HepG2 (cell line): ENCODE data around the gene SRSF10. TPM values are rescaled to one million over a fixed set of nuclear protein-coding genes. Genes with fewer than 3 reads are reported as not detected.

Source experiments
- CBX5 ChIP-seq: sonication (generic); formaldehyde crosslinking; IDR thresholded peaks from 2 replicates; pipeline ENCODE4 v1.4.0; 2020; ENCODE audit warnings: missing genetic modification reagents, borderline replicate concordance
- FOXK1 ChIP-seq: sonication (generic); formaldehyde crosslinking; IDR thresholded peaks from 2 replicates; pipeline ENCODE4 v1.4.0; 2020; ENCODE audit warnings: low read depth, missing genetic modification reagents, borderline replicate concordance
- HOMEZ ChIP-seq: IDR thresholded peaks from 2 replicates; pipeline ENCODE4 v1.6.1; 2016; ENCODE audit warnings: low read depth
- KLF11 ChIP-seq: IDR thresholded peaks from 2 replicates; pipeline ENCODE4 v1.6.1; 2016; ENCODE audit warnings: missing compliant biosample characterization
- KLF13 ChIP-seq: sonication (generic); formaldehyde crosslinking; IDR thresholded peaks from 2 replicates; pipeline ENCODE4 v1.4.0; 2020; ENCODE audit warnings: mild to moderate bottlenecking, missing genetic modification reagents
- LCORL ChIP-seq, 2 experiments: fragments of 450-650 bp in 1 of 2; sonication (generic) in 1 of 2; formaldehyde crosslinking in 1 of 2; IDR thresholded peaks; 2 replicates each; pipeline versions ENCODE4 v1.5.0 to v1.6.1; 2017 to 2020; ENCODE audit warnings: antibody characterized with exemption in 1 of 2, missing genetic modification reagents in 1 of 2
- RARA ChIP-seq: IDR thresholded peaks from 2 replicates; pipeline ENCODE4 v1.6.1; 2016; ENCODE audit warnings: missing genetic modification reagents, missing compliant biosample characterization
- RXRB ChIP-seq: IDR thresholded peaks from 2 replicates; pipeline ENCODE4 v1.6.1; 2016; ENCODE audit warnings: borderline replicate concordance, missing genetic modification reagents, missing compliant biosample characterization
- SMARCE1 ChIP-seq: fragments of 450-650 bp; IDR thresholded peaks from 2 replicates; pipeline ENCODE4 v1.6.1; 2017; ENCODE audit warnings: borderline replicate concordance
- UBTF ChIP-seq: sonication (generic); formaldehyde crosslinking; IDR thresholded peaks from 2 replicates; pipeline ENCODE4 v1.4.0; 2020; ENCODE audit warnings: mild to moderate bottlenecking, missing genetic modification reagents
- ZNF280B ChIP-seq: sonication (generic); formaldehyde crosslinking; IDR thresholded peaks from 2 replicates; pipeline ENCODE4 v1.5.0; 2020; ENCODE audit warnings: missing genetic modification reagents, mild to moderate bottlenecking, borderline replicate concordance
- ZNF335 ChIP-seq: sonication (generic); formaldehyde crosslinking; IDR thresholded peaks from 2 replicates; pipeline ENCODE4 v1.4.0; 2020; ENCODE audit warnings: missing genetic modification reagents
- ZNF703 ChIP-seq: sonication (generic); formaldehyde crosslinking; IDR thresholded peaks from 2 replicates; pipeline ENCODE4 v1.5.1; 2020; ENCODE audit warnings: missing genetic modification reagents, mild to moderate bottlenecking, moderate library complexity, borderline replicate concordance
- polyA plus RNA-seq, 8 experiments: library from polyadenylated mRNA; depleted of rRNA in 3 of 8; stranded (reverse) in 7 of 8; unstranded in 1 of 8; fragments of >200 nt; fragmentation: Illumina TruSeq in 4 of 8; extraction: Trizol in 4 of 8; gene quantifications; 2 replicates each; pipeline versions ENCODE4 v1.2.1 to v1.2.3, GENCODE V29; 2011 to 2016; ENCODE audit warnings: low read depth in 4 of 8, missing spikeins in 1 of 8, mixed read lengths in 1 of 8; ENCODE audit not compliant: insufficient read depth in 1 of 8
- total RNA-seq, 5 experiments: library from RNA; depleted of rRNA; stranded (reverse); fragments of >200 nt; fragmentation: Illumina TruSeq; extraction: Trizol; gene quantifications; 2 replicates each; pipeline ENCODE4 v1.2.3, GENCODE V29; 2016; ENCODE audit warnings: low read depth in 1 of 5
- TF ChIP-seq, protein P1 (sequence below): sonication (generic); formaldehyde crosslinking; conservative IDR thresholded peaks from 2 replicates; pipeline ENCODE4 v1.8.0; 2022; ENCODE audit warnings: missing genetic modification reagents
- TF ChIP-seq, protein P2 (sequence below): conservative IDR thresholded peaks from 2 replicates; pipeline ENCODE4 v1.6.1; 2018; ENCODE audit warnings: missing genetic modification reagents
- TF ChIP-seq, protein P3 (sequence below): IDR thresholded peaks from 2 replicates; pipeline ENCODE4 v1.6.1; 2016; ENCODE audit warnings: low read depth, borderline replicate concordance
- TF ChIP-seq, protein P4 (sequence below): sonication (generic); formaldehyde crosslinking; IDR thresholded peaks from 2 replicates; pipeline ENCODE4 v1.4.0; 2020; ENCODE audit warnings: missing genetic modification reagents, mild to moderate bottlenecking, borderline replicate concordance

Gene SRSF10
- total and polyA plus RNA-seq, 2 of the 13 experiments (the other 11 are each of a cell fraction or from before 2014, with no cell fraction given), result 126 to 186 TPM

DNA sequence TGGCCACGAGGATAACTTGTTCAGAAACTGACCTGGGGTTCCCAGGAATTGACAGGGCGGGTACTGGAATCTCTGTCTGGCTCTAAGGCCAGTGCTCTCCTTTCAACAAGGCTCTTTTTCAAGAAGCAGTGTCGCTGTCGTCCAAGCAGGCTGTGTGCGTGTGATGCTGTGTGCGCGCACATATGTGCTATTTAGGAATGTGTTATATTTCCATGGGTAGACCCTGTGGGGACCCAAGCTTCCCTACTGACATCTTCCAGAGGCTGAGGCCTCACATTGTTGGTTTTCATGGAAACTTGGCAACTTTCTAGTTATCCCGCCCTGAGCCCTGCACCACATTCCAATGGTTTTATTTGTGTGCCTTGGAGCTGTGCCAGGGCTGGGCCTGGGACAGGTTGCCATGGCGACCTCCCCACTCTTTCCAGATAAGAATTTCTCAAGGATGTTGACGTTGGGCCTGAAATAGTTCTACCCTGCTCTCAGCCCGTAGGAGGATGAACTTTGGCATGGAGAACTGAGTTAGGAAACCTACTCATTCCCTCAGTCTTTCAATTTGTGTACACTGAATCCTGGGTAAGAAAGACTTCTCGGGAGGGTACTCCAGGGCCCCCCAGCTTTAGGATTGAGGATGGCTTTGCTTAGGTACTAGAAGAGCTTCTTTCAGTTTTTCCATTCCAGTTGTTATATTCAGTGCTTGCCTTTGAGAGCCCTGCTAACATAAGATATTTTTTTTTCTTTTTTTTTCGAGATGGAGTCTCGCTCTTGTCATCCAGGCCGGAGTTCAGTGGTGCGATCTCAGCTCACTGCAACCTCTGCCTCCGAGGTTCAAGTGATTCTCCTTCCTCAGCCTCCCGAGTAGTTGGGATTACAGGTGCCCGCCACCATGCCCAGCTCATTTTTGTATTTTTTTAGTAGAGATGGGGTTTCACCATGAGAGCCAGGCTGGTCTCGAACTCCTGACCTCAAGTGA lies 38.8 kb upstream of the SRSF10 start (continued):
- TF ChIP-seq, protein P1, sequence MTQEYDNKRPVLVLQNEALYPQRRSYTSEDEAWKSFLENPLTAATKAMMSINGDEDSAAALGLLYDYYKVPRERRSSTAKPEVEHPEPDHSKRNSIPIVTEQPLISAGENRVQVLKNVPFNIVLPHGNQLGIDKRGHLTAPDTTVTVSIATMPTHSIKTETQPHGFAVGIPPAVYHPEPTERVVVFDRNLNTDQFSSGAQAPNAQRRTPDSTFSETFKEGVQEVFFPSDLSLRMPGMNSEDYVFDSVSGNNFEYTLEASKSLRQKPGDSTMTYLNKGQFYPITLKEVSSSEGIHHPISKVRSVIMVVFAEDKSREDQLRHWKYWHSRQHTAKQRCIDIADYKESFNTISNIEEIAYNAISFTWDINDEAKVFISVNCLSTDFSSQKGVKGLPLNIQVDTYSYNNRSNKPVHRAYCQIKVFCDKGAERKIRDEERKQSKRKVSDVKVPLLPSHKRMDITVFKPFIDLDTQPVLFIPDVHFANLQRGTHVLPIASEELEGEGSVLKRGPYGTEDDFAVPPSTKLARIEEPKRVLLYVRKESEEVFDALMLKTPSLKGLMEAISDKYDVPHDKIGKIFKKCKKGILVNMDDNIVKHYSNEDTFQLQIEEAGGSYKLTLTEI (CRISPR knock-in tag), result no peak
- TF ChIP-seq, protein P2, sequence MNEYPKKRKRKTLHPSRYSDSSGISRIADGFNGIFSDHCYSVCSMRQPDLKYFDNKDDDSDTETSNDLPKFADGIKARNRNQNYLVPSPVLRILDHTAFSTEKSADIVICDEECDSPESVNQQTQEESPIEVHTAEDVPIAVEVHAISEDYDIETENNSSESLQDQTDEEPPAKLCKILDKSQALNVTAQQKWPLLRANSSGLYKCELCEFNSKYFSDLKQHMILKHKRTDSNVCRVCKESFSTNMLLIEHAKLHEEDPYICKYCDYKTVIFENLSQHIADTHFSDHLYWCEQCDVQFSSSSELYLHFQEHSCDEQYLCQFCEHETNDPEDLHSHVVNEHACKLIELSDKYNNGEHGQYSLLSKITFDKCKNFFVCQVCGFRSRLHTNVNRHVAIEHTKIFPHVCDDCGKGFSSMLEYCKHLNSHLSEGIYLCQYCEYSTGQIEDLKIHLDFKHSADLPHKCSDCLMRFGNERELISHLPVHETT (CRISPR knock-in tag), result no peak
- TF ChIP-seq ZNF335 (no peak), ZNF703 (no peak), SMARCE1 (no peak), LCORL (IDR thresholded peaks at IDR 0.05) (0 out of 2 replicates have a peak, but pooled peaks have one; percentile 43), LCORL (CRISPR knock-in tag; IDR thresholded peaks at IDR 0.05) (peak; percentile 87), UBTF (CRISPR knock-in tag) (no peak), KLF13 (CRISPR knock-in tag) (no peak), RARA (CRISPR knock-in tag) (peak; percentile 83), KLF11 (CRISPR knock-in tag) (0 out of 2 replicates have a peak, but pooled peaks have one; percentile 38), HOMEZ (CRISPR knock-in tag) (no peak), FOXK1 (CRISPR knock-in tag) (peak; percentile 85; the same call in 1 of the 2 replicates), RXRB (CRISPR knock-in tag) (peak; percentile 91), CBX5 (CRISPR knock-in tag) (peak; percentile 47; the same call in 1 of the 2 replicates), ZNF280B (CRISPR knock-in tag) (no peak)
- TF ChIP-seq, protein P3, sequence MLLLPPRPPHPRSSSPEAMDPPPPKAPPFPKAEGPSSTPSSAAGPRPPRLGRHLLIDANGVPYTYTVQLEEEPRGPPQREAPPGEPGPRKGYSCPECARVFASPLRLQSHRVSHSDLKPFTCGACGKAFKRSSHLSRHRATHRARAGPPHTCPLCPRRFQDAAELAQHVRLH (CRISPR knock-in tag), result peak; percentile 35; the same call in 1 of the 2 replicates
- TF ChIP-seq, protein P4, sequence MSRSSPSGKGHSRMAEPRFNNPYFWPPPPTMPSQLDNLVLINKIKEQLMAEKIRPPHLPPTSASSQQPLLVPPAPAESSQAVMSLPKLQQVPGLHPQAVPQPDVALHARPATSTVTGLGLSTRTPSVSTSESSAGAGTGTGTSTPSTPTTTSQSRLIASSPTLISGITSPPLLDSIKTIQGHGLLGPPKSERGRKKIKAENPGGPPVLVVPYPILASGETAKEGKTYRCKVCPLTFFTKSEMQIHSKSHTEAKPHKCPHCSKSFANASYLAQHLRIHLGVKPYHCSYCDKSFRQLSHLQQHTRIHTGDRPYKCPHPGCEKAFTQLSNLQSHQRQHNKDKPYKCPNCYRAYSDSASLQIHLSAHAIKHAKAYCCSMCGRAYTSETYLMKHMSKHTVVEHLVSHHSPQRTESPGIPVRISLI (CRISPR knock-in tag), result no peak
